Thymus (tissue), 14 donors: ENCODE measurements around the gene MYO1E. TPM values are rescaled to one million over a fixed set of nuclear protein-coding genes. Genes with fewer than 3 reads are reported as not detected.

ENCODE experiments used
- DNase-seq, 9 donors: peaks; one replicate each; pipeline ENCODE4 v3.0.0-alpha.2; 2013; ENCODE audit warnings: low spot score in 9 of 9, low read depth in 6 of 9, missing footprints in 1 of 9
- H3K27ac ChIP-seq, 2 donors: one replicate each; pipeline ENCODE4 v1.5.1; 2013; ENCODE audit warnings: control low read depth in 1 of 2, low read depth in 1 of 2, low read length in 1 of 2, mild to moderate bottlenecking in 1 of 2, moderate library complexity in 1 of 2
- H3K27me3 ChIP-seq, 2 donors: one replicate each; pipeline ENCODE4 v1.5.1; 2013; ENCODE audit warnings: low read length in 1 of 2; ENCODE audit not compliant: control insufficient read depth in 2 of 2, insufficient read depth in 1 of 2
- H3K36me3 ChIP-seq, 2 donors: one replicate each; pipeline ENCODE4 v1.5.1; 2013; ENCODE audit warnings: low read length in 1 of 2, mild to moderate bottlenecking in 1 of 2, moderate library complexity in 1 of 2; ENCODE audit not compliant: control insufficient read depth in 2 of 2, insufficient read depth in 2 of 2
- H3K4me1 ChIP-seq, 2 donors: one replicate each; pipeline ENCODE4 v1.5.1; 2013; ENCODE audit warnings: low read length in 2 of 2; ENCODE audit not compliant: control insufficient read depth in 2 of 2, insufficient read depth in 2 of 2
- H3K4me3 ChIP-seq, 2 donors: one replicate each; pipeline ENCODE4 v1.5.1; 2013; ENCODE audit warnings: low read length in 2 of 2, control low read depth in 1 of 2, mild to moderate bottlenecking in 1 of 2
- H3K9me3 ChIP-seq, 2 donors: one replicate each; pipeline ENCODE4 v1.5.1; 2013; ENCODE audit warnings: low read length in 1 of 2, mild to moderate bottlenecking in 1 of 2; ENCODE audit not compliant: control insufficient read depth in 2 of 2, insufficient read depth in 1 of 2
- WGBS: extraction: QIAGEN DNeasy Blood & Tissue Kit; methylation state at CpG from one replicate; pipeline ENCODE4 v1.1.7; 2013; 5-methylcytosine and 5-hydroxymethylcytosine counted together
- long read RNA-seq, 10 donors: transcript quantifications; one replicate each; lab custom pipeline, GENCODE V29; 2026
- polyA plus RNA-seq: library from polyadenylated mRNA; stranded (reverse); fragments of 200-250 nt; gene quantifications from one replicate; pipeline ENCODE4 v1.2.3, GENCODE V29; 2013
- total RNA-seq: library from RNA; stranded (reverse); fragments of 120-200 nt; gene quantifications from one replicate; pipeline ENCODE4 v1.2.4, GENCODE V29; 2013
- donor health status: healthy.

The MYO1E gene
- total RNA-seq (15.5 TPM), polyA plus RNA-seq (59.8 TPM)
- long read RNA-seq, donor 1, result 0 reads
- long read RNA-seq, donor 2, result 0 reads
- long read RNA-seq, donor 3, full-length matches to known transcripts, result 1 of 16 reads
- long read RNA-seq, donor 3, partial matches to known transcripts, result 15 of 16 reads
- long read RNA-seq, donor 3, other reads (novel, unspliced or antisense), result 0 of 16 reads
- long read RNA-seq, donor 4, partial matches to known transcripts, result 11 of 11 reads
- long read RNA-seq, donor 4, other reads (novel, unspliced or antisense), result 0 of 11 reads
- long read RNA-seq, donor 5, full-length matches to known transcripts, result 2 of 31 reads
- long read RNA-seq, donor 5, partial matches to known transcripts, result 29 of 31 reads
- long read RNA-seq, donor 5, other reads (novel, unspliced or antisense), result 0 of 31 reads
- long read RNA-seq, donor 6, full-length matches to known transcripts, result 1 of 8 reads
- long read RNA-seq, donor 6, partial matches to known transcripts, result 7 of 8 reads
- long read RNA-seq, donor 6, other reads (novel, unspliced or antisense), result 0 of 8 reads
- long read RNA-seq, donor 7, partial matches to known transcripts, result 9 of 9 reads
- long read RNA-seq, donor 7, other reads (novel, unspliced or antisense), result 0 of 9 reads
- long read RNA-seq, donor 8, result 0 reads
- long read RNA-seq, donor 9, result 0 reads
- long read RNA-seq, donor 10, result 0 reads

- Histone ChIP-seq H3K36me3 (no peaks in the 10 kb centered on the region), H3K9me3 (no peaks in the 10 kb centered on the region), H3K4me3 (peak within 1 kb of the TSS; percentile 44 to 48), H3K4me1 (peaks cover 4 to 8% of the 10 kb centered on the region in 2 donors), H3K27me3 (peaks cover 44 to 60% of the 10 kb centered on the region in 2 donors), H3K27ac (peak within 1 kb of the TSS; percentile 79 to 85)
- WGBS, result under 1% methylated on average over 74 of the region's 74 CpGs
- peak in 4 of 9 donors; percentile 10 to 49 (median 14) for DNase-seq
Observed at GRCh38 chr15:59372352-59373211, at the start of gene MYO1E. Gene MYO1E (minus strand): TSS chr15:59372871. CDS start chr15:59372500, 371 bp downstream.

GRCh38 chr15:59420986-59421618 lies 48.4 kb upstream of the MYO1E start:
- no peak overlapping the region for H3K4me3 ChIP-seq
- 44% methylated on average over 12 of the region's 16 CpGs for WGBS
- DNase-seq, result no peak

DNA sequence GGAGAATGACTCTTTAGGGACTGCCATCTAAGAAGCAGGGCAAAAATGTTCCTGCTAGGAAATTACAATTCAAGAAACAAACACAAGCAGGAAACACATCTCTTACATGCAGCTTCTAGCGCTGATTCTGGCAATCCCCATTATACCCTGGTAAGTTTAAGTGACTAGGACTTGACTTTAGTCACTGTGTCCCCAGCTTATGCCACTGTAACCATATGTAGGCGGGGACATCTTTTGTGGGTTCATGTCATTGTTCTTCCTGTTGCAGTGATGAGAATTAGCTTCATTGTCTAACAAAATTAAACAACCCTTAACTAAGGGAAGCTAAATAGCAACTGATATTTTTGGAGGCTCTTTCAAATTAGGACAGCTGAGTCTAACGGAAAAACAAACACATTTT lies 47.4 kb upstream of the MYO1E start:
- 93% methylated on average over 3 of the region's 3 CpGs for WGBS
- DNase-seq, result no peak
- H3K4me3 ChIP-seq, result no peak overlapping the region
- H3K27ac ChIP-seq, result no peak overlapping the region
- no peaks in the 10 kb centered on the region for H3K36me3 ChIP-seq
- no peaks in the 10 kb centered on the region for H3K4me1 ChIP-seq
- no peaks in the 10 kb centered on the region for H3K9me3 ChIP-seq
- H3K27me3 ChIP-seq, result peaks cover 0 to 9% of the 10 kb centered on the region in 2 donors

More at GRCh38 chr15:59420986-59421618, 48.4 kb upstream of the MYO1E start:
- peaks cover 0 to 9% of the 10 kb centered on the region in 2 donors for H3K27me3 ChIP-seq
- H3K36me3 ChIP-seq, result no peaks in the 10 kb centered on the region
- no peak overlapping the region for H3K27ac ChIP-seq
- no peaks in the 10 kb centered on the region for H3K4me1 ChIP-seq
- no peaks in the 10 kb centered on the region for H3K9me3 ChIP-seq

GRCh38 chr15:59419170-59419569 lies 46.5 kb upstream of the MYO1E start:
- no peaks in the 10 kb centered on the region for H3K9me3 ChIP-seq
- peaks cover 0 to 9% of the 10 kb centered on the region in 2 donors for H3K27me3 ChIP-seq
- no peaks in the 10 kb centered on the region for H3K36me3 ChIP-seq
- H3K27ac ChIP-seq, result no peak overlapping the region
- WGBS, result 48% methylated on average over 1 of the region's 1 CpG
- no peak overlapping the region for H3K4me3 ChIP-seq
- no peak for DNase-seq
- H3K4me1 ChIP-seq, result no peaks in the 10 kb centered on the region

DNA sequence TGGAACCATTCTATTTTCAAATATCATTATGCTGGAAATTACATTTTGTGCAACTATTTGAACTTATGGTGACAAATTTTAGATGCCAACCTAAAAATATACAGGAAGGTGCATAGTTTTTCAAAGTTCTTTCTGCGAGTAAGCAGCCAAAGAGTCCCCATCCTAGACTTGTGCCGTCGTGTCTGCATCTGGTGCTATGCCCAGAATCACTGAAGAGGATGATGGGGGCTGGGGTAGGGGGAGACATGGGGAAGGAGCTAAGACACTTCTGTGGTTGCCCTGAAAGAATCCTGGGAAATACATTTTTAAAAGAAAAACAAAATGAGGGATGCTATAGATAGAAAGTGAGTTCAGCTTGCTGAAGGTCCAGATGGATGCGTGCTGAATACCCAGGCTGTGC lies 44.1 kb upstream of the MYO1E start:
- WGBS, result 76% methylated on average over 4 of the region's 4 CpGs
- H3K4me3 ChIP-seq, result no peak overlapping the region
- no peaks in the 10 kb centered on the region for H3K36me3 ChIP-seq
- H3K27me3 ChIP-seq, result peaks cover 0 to 9% of the 10 kb centered on the region in 2 donors
- DNase-seq, result no peak
- H3K9me3 ChIP-seq, result no peaks in the 10 kb centered on the region
- no peak overlapping the region for H3K27ac ChIP-seq
- peaks cover 0 to 9% of the 10 kb centered on the region in 2 donors for H3K4me1 ChIP-seq

GRCh38 chr15:59413577-59413976 lies 40.9 kb upstream of the MYO1E start:
- H3K27ac ChIP-seq, result no peak overlapping the region

GRCh38 chr15:59410391-59410896 lies 37.8 kb upstream of the MYO1E start:
- DNase-seq, result no peak
- Histone ChIP-seq H3K4me1 (peaks cover 0 to 12% of the 10 kb centered on the region in 2 donors), H3K9me3 (no peaks in the 10 kb centered on the region), H3K27ac (peak overlapping the region in 1 of 2 donors; percentile 42), H3K36me3 (no peaks in the 10 kb centered on the region), H3K27me3 (no peaks in the 10 kb centered on the region), H3K4me3 (no peak overlapping the region)
- 6% methylated on average over 2 of the region's 2 CpGs for WGBS

More at GRCh38 chr15:59413577-59413976, 40.9 kb upstream of the MYO1E start:
- Histone ChIP-seq H3K4me3 (no peak overlapping the region), H3K4me1 (peaks cover 0 to 12% of the 10 kb centered on the region in 2 donors), H3K27me3 (no peaks in the 10 kb centered on the region), H3K9me3 (no peaks in the 10 kb centered on the region), H3K36me3 (no peaks in the 10 kb centered on the region)
- WGBS, result 53% methylated on average over 2 of the region's 2 CpGs
- no peak for DNase-seq

- Histone ChIP-seq H3K27ac (no peak overlapping the region), H3K36me3 (no peaks in the 10 kb centered on the region), H3K4me1 (peaks cover 0 to 7% of the 10 kb centered on the region in 2 donors), H3K4me3 (no peak overlapping the region), H3K27me3 (no peaks in the 10 kb centered on the region), H3K9me3 (no peaks in the 10 kb centered on the region)
- DNase-seq, result no peak
- 79% methylated on average over 5 of the region's 5 CpGs for WGBS
Observed at GRCh38 chr15:59407946-59408345, 35.3 kb upstream of the MYO1E start.
